Duodenal mucosa (tissue), 2 donors: Measurements from ENCODE around the gene PRR20G.

Source experiments
- H3K27ac ChIP-seq: one replicate; pipeline ENCODE4 v1.7.0; 2013; ENCODE audit warnings: low read depth, low read length
- H3K27me3 ChIP-seq, 2 donors: one replicate each; pipeline ENCODE4 v1.7.0; 2013; ENCODE audit warnings: low read length in 2 of 2, control low read depth in 1 of 2; ENCODE audit not compliant: insufficient read depth in 2 of 2, control insufficient read depth in 1 of 2
- H3K36me3 ChIP-seq, 2 donors: one replicate each; pipeline ENCODE4 v1.7.0; 2013; ENCODE audit warnings: low read length in 2 of 2, control low read depth in 1 of 2; ENCODE audit not compliant: insufficient read depth in 2 of 2, control insufficient read depth in 1 of 2
- H3K4me1 ChIP-seq, 2 donors: one replicate each; pipeline ENCODE4 v1.7.0; 2013; ENCODE audit warnings: low read length in 2 of 2, control low read depth in 1 of 2; ENCODE audit not compliant: insufficient read depth in 2 of 2, control insufficient read depth in 1 of 2
- H3K4me3 ChIP-seq, 2 donors: one replicate each; pipeline ENCODE4 v1.7.0; 2013; ENCODE audit warnings: low read length in 2 of 2, low read depth in 1 of 2
- H3K9ac ChIP-seq, 2 donors: one replicate each; pipeline ENCODE4 v1.7.0; 2013; ENCODE audit warnings: low read length in 2 of 2, low read depth in 1 of 2
- H3K9me3 ChIP-seq, 2 donors: one replicate each; pipeline ENCODE4 v1.7.0; 2013; ENCODE audit warnings: low read length in 2 of 2, control low read depth in 1 of 2; ENCODE audit not compliant: control insufficient read depth in 1 of 2

The PRR20G gene

GRCh38 chr3:127286571-127287140 lies 1.2 kb downstream of the PRR20G start:
- H3K9ac ChIP-seq: no peak overlapping the region
- H3K27me3 ChIP-seq: no peaks in the 10 kb centered on the region
- no peaks in the 10 kb centered on the region for H3K4me1 ChIP-seq
- H3K4me3 ChIP-seq: no peak overlapping the region
- H3K27ac ChIP-seq: no peak overlapping the region
- H3K36me3 ChIP-seq: no peaks in the 10 kb centered on the region
- no peaks in the 10 kb centered on the region for H3K9me3 ChIP-seq

GRCh38 chr3:127284258-127284657 lies 3.6 kb downstream of the PRR20G start:
- no peak overlapping the region for H3K27ac ChIP-seq
- no peaks in the 10 kb centered on the region for H3K4me1 ChIP-seq
- no peaks in the 10 kb centered on the region for H3K36me3 ChIP-seq
- H3K9me3 ChIP-seq: no peaks in the 10 kb centered on the region
- no peak overlapping the region for H3K4me3 ChIP-seq
- no peak overlapping the region for H3K9ac ChIP-seq
- no peaks in the 10 kb centered on the region for H3K27me3 ChIP-seq

- H3K4me1 ChIP-seq: no peaks in the 10 kb centered on the region
- no peak overlapping the region for H3K4me3 ChIP-seq
- H3K27ac ChIP-seq: no peak overlapping the region
- H3K9ac ChIP-seq: no peak overlapping the region
- no peaks in the 10 kb centered on the region for H3K9me3 ChIP-seq
- no peaks in the 10 kb centered on the region for H3K27me3 ChIP-seq
- no peaks in the 10 kb centered on the region for H3K36me3 ChIP-seq
Observed at GRCh38 chr3:127277561-127277960, 10.3 kb downstream of the PRR20G start.

DNA sequence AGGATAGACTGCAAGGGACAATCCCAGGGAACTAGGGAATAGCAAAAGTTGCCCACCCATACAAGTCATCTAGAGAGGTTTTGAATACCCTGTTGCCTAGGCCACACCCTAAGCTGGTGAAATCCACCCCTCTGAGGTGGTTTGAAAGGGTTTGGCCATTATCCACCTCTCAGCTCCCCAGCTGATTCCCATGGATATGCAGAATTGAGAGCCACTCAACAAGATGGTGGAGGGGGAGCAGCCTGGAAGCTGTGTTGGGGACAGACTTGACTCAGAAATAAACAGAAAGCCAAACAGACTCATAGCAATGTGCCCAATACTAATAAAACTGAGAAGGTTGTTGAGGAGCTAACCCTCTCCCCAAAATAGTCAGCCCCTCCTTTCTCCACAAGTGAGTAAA lies 10.9 kb downstream of the PRR20G start:
- no peaks in the 10 kb centered on the region for H3K36me3 ChIP-seq
- H3K9me3 ChIP-seq: no peaks in the 10 kb centered on the region
- no peak overlapping the region for H3K9ac ChIP-seq
- H3K4me1 ChIP-seq: no peaks in the 10 kb centered on the region
- no peak overlapping the region for H3K4me3 ChIP-seq
- H3K27me3 ChIP-seq: no peaks in the 10 kb centered on the region
- H3K27ac ChIP-seq: no peak overlapping the region

- no peaks in the 10 kb centered on the region for H3K9me3 ChIP-seq
- H3K4me3 ChIP-seq: no peak overlapping the region
- no peaks in the 10 kb centered on the region for H3K27me3 ChIP-seq
- H3K36me3 ChIP-seq: no peaks in the 10 kb centered on the region
- H3K9ac ChIP-seq: no peak overlapping the region
- no peak overlapping the region for H3K27ac ChIP-seq
- no peaks in the 10 kb centered on the region for H3K4me1 ChIP-seq
Observed at GRCh38 chr3:127276396-127276795, 11.4 kb downstream of the PRR20G start.

DNA sequence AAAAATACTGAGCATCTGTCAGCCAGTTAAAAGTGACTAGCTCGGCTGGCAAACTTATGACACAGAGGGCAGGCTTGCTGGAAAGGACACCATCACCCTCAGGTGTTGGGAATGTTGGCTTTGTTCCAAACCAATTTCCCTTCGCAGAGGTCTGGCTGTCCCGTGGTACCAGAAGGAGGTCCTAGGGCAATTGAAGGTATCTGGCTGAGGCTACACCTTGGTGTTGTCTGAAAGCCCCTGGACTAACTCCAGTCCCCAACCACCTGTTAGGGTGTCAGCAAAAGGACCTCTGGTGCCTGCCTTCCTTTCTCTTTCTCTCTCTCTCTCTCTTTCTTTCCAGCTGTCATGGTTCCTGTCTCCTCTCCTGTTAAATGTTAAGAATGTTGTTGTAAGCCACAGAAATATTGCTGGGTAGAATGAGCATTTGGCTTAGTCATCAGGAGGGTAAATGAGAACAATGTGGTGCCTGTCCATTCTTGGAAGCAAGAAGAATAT lies 12.5 kb downstream of the PRR20G start:
- no peak overlapping the region for H3K27ac ChIP-seq
- H3K9ac ChIP-seq: no peak overlapping the region
- no peaks in the 10 kb centered on the region for H3K27me3 ChIP-seq
- H3K36me3 ChIP-seq: no peaks in the 10 kb centered on the region
- H3K9me3 ChIP-seq: no peaks in the 10 kb centered on the region
- H3K4me1 ChIP-seq: no peaks in the 10 kb centered on the region
- H3K4me3 ChIP-seq: no peak overlapping the region

DNA sequence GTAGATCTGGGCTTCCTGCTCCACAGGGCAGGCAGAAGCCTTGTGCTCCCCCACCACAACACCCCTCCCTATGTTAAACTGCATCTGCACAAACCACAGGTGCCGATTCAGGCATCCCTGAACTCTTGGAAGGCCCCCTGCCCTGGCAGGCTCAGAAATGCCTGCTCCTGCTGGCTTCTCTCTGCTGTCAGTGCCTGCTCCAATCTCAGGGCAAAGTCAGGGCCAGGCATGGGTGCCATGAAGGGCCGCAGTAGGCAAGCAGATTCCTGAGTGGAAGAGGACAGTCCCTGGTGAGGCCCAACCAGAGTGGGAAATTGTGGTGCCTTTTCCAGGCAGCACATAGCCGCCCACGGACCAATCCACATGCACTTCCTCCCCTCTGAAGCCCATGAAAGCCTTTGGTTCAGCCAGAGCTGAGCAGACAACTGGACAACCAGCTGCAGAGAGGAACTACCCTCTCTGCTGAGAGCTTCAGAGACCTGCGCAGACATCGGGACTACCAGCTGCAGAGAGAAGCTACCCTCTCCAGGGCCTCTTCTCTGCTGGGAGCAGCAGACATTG lies 13.6 kb downstream of the PRR20G start:
- Histone ChIP-seq H3K9ac (no peak overlapping the region), H3K27me3 (no peaks in the 10 kb centered on the region), H3K4me1 (no peaks in the 10 kb centered on the region), H3K4me3 (no peak overlapping the region), H3K36me3 (no peaks in the 10 kb centered on the region), H3K9me3 (peaks cover 4% of the 10 kb centered on the region in 2 donors), H3K27ac (no peak overlapping the region)

DNA sequence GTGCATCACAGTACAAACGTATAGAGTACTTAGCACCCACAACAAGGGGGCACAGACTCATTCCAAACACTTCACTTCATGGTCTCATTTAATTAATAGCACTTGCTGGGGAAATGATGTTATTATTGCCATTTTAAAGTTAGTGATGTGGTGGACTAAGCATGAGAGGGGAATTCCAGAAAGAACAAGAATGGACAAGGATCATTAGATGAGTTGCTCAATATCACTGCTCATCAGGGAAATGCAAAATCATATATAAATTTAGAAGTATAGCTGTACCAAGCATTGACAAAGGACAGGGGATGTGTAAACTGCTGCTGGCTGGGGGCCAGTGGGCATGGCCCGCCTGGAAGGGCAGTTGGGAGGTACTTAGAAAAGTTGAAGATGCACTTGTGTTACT lies 14.6 kb downstream of the PRR20G start:
- no peaks in the 10 kb centered on the region for H3K4me1 ChIP-seq

DNA sequence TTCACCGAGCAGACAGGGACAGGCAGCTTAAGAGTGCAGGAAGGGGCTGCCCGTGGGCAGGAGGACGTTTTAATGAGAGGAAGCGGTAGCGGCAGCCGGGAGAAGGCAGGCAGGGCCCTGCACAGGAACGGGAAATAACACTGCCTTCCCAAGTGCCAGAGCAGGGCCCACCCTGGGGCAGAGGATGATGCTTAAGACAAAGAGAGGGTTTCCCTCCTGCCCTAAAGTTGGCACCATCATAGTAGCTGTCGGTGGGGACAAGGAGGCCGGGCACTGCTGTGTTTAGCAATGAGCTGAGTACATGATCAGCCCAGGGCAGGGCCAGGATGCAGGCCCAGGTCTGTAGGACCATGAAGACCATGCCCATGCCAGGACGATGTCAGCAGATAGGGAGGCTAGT lies 21.7 kb downstream of the PRR20G start:
- H3K27ac ChIP-seq: no peak overlapping the region
- H3K4me3 ChIP-seq: no peak overlapping the region
- no peaks in the 10 kb centered on the region for H3K36me3 ChIP-seq
- no peak overlapping the region for H3K9ac ChIP-seq
- H3K4me1 ChIP-seq: no peaks in the 10 kb centered on the region
- H3K9me3 ChIP-seq: peaks cover 4 to 11% of the 10 kb centered on the region in 2 donors
- H3K27me3 ChIP-seq: peaks cover 0 to 3% of the 10 kb centered on the region in 2 donors

More for the DNA sequence above, 14.6 kb downstream of the PRR20G start:
- Histone ChIP-seq H3K27ac (no peak overlapping the region), H3K4me3 (no peak overlapping the region), H3K9me3 (peaks cover 4 to 11% of the 10 kb centered on the region in 2 donors), H3K9ac (no peak overlapping the region), H3K27me3 (no peaks in the 10 kb centered on the region), H3K36me3 (no peaks in the 10 kb centered on the region)

- H3K4me3 ChIP-seq: no peak overlapping the region
- no peak overlapping the region for H3K9ac ChIP-seq
- H3K36me3 ChIP-seq: no peaks in the 10 kb centered on the region
- peaks cover 4 to 11% of the 10 kb centered on the region in 2 donors for H3K9me3 ChIP-seq
- H3K27ac ChIP-seq: no peak overlapping the region
- no peaks in the 10 kb centered on the region for H3K4me1 ChIP-seq
- H3K27me3 ChIP-seq: peaks cover 0 to 3% of the 10 kb centered on the region in 2 donors
Observed at GRCh38 chr3:127265581-127265981, 22.3 kb downstream of the PRR20G start.
